SJSA1 (cell line): ENCODE results near the gene HLA-E. TPM values are rescaled to one million over a fixed set of nuclear protein-coding genes. Genes with fewer than 3 reads are reported as not detected.

Source experiments
- DNase-seq, 2 experiments: peaks; one replicate each; pipeline ENCODE4 v3.0.0-alpha.2; 2015 to 2020; ENCODE audit warnings: low spot score in 2 of 2, low read depth in 1 of 2
- H3K27ac ChIP-seq: fragments of 250-450 bp; sonication (Bioruptor Pico); 2 replicates; pipeline ENCODE4 v1.5.1; 2020; ENCODE audit warnings: mild to moderate bottlenecking, moderate library complexity
- H3K27me3 ChIP-seq: fragments of 250-450 bp; sonication (Bioruptor Pico); replicated peaks from 2 replicates; pipeline ENCODE4 v1.5.1; 2020; ENCODE audit warnings: mild to moderate bottlenecking, moderate library complexity
- H3K36me3 ChIP-seq: fragments of 250-450 bp; sonication (Bioruptor Pico); 2 replicates; pipeline ENCODE4 v1.5.1; 2020; ENCODE audit warnings: mild to moderate bottlenecking
- H3K4me1 ChIP-seq: fragments of 250-450 bp; sonication (Bioruptor Pico); replicated peaks from 2 replicates; pipeline ENCODE4 v1.6.1; 2021; ENCODE audit warnings: mild to moderate bottlenecking
- H3K4me3 ChIP-seq: fragments of 250-450 bp; sonication (Bioruptor Pico); 2 replicates; pipeline ENCODE4 v1.5.1; 2020; ENCODE audit warnings: mild to moderate bottlenecking
- H3K9me3 ChIP-seq: fragments of 250-450 bp; sonication (Bioruptor Pico); replicated peaks from 2 replicates; pipeline ENCODE4 v1.5.1; 2020; ENCODE audit warnings: mild to moderate bottlenecking
- total RNA-seq: library from RNA; depleted of rRNA; stranded (reverse); fragments of >200 nt; shearing (Covaris generic); gene quantifications from 2 replicates; pipeline ENCODE4 v1.2.3, GENCODE V29; 2014; rRNA removed

The HLA-E gene
- 214 and 294 TPM in 2 replicates for total RNA-seq

DNA sequence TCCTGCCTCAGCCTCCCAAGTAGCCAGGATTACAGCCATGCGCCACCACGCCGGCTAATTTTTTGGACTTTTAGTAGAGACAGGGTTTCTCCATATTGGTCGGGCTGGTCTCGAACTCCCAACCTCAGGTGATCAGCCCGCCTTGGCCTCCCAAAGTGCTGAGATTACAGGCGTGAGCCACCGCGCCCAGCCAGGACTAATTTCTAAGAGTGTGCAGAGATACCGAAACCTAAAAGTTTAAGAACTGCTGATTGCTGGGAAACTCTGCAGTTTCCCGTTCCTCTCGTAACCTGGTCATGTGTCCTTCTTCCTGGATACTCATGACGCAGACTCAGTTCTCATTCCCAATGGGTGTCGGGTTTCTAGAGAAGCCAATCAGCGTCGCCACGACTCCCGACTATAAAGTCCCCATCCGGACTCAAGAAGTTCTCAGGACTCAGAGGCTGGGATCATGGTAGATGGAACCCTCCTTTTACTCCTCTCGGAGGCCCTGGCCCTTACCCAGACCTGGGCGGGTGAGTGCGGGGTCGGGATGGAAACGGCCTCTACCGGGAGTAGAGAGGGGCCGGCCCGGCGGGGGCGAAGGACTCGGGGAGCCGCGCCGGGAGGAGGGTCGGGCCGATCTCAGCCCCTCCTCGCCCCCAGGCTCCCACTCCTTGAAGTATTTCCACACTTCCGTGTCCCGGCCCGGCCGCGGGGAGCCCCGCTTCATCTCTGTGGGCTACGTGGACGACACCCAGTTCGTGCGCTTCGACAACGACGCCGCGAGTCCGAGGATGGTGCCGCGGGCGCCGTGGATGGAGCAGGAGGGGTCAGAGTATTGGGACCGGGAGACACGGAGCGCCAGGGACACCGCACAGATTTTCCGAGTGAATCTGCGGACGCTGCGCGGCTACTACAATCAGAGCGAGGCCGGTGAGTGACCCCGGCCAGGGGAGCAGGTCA is at the start of gene HLA-E:
HLA-E (plus strand) TSS at position 429 of the 945 bp plus-strand sequence; CDS start at position 452, 23 bp downstream.
- DNase-seq = peak; percentile 93 to 96
- Histone ChIP-seq H3K9me3 (no peaks in the 10 kb centered on the region), H3K4me3 (peak within 1 kb of the TSS; percentile 69), H3K4me1 (peaks cover 12% of the 10 kb centered on the region), H3K27me3 (no peaks in the 10 kb centered on the region), H3K27ac (peak within 1 kb of the TSS; percentile 60), H3K36me3 (peaks cover 45% of the 10 kb centered on the region)

DNA sequence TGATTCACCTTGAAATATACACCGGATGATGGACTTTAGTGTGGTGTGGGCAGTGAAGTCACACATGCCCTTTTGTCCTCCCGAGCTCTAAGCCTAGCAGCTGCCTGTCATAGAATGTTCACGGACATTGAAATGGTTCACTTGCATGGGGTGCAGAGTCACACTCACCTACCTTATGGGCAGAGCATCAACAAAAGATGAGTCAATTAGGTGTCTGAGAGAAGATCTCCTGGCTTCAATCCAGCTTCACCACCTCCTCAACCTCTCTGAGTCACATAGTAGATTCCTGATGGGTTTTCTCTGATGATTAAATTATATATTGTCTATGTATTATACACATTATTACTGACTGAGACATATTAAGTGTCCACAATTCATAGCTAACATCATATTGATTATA is 48.1 kb upstream of the HLA-E start:
- Histone ChIP-seq H3K4me1 (no peaks in the 10 kb centered on the region), H3K9me3 (no peaks in the 10 kb centered on the region), H3K27ac (no peak overlapping the region), H3K36me3 (no peaks in the 10 kb centered on the region), H3K4me3 (no peak overlapping the region), H3K27me3 (peaks cover 81% of the 10 kb centered on the region)
- DNase-seq = no peak

DNA sequence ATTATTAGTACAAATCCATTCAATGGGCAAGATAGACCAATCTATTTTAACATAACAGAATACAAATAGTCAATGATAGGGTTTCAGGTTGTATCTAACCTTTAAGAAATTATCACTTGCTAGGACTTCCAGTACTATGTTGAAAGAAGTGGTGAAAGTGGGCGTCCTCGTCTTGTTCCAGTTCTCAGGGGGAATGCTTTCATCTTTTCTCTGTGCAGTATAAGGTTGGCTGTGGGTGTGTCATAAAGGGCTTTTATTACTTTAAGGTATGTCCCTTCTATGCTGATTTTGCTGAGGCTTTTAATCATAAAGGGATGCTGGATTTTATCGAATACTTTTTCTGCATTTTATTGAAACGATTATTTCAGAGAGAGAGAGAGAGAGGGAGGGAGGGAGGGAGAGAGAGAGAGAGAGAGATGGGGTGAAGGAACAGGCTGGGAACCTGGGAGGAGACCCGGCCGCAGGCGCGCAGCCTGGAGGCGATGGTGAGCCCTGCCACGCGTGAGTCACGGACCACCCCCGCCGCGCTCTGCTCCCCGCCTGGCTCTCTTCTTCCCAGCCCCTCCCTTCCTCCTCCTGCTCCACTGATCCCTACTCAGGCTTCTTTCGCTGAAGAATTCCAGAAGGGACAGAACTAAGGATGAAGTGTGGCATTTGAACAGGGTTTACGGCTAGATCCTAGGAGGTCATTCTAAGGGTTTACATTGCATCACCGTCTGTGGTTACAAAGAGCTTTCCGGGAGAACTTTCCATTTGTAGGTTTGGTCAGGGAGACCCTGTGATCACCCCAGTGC is 45.5 kb upstream of the HLA-E start:
- peaks cover 83% of the 10 kb centered on the region for H3K27me3 ChIP-seq
- no peaks in the 10 kb centered on the region for H3K9me3 ChIP-seq
- H3K36me3 ChIP-seq = no peaks in the 10 kb centered on the region
- peak in 1 of 2 experiments; percentile 59 for DNase-seq
- no peaks in the 10 kb centered on the region for H3K4me1 ChIP-seq
- no peak overlapping the region for H3K27ac ChIP-seq
- no peak overlapping the region for H3K4me3 ChIP-seq

DNA sequence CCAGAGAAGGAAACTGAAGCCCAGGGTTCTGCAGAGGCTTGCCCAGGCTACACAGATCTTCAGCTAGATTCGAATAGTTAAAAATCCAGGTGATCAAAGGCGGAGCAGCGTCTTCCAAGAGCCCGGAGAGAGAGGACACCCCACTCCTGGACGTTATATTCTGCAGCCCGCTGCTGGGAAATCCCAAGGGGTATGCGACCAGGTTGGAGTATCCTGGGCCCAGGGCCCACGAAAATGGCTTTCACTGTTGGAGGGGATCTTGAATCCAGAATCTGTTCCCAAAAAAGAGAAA is 44.9 kb upstream of the HLA-E start:
- Histone ChIP-seq H3K4me3 (no peak overlapping the region), H3K27me3 (peaks cover 81% of the 10 kb centered on the region)

DNA sequence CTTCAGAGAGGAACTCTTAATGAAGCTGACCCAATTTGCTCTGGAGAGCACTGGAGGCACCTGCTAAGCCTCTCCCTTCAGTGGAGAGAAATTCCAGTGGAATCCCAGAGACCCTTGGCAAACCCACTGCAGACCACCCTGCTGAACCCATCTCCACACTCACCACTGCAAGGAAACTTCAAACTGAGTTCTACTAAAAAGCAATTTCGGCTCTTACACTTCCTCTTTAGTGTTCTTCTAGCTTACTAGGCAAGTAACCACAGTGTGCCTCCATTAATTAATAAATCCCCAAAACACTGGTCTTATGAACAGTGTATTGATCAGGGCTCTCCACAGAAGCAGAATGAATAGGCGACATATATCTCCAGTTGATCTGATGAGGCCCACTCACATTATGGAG is 43.0 kb upstream of the HLA-E start:
- Histone ChIP-seq H3K27me3 (peaks cover 80% of the 10 kb centered on the region), H3K36me3 (no peaks in the 10 kb centered on the region), H3K9me3 (no peaks in the 10 kb centered on the region), H3K4me3 (no peak overlapping the region), H3K4me1 (peaks cover 9% of the 10 kb centered on the region), H3K27ac (no peak overlapping the region)
- DNase-seq = no peak

More for the DNA sequence above, 44.9 kb upstream of the HLA-E start:
- no peaks in the 10 kb centered on the region for H3K9me3 ChIP-seq
- no peaks in the 10 kb centered on the region for H3K36me3 ChIP-seq
- no peak overlapping the region for H3K27ac ChIP-seq
- H3K4me1 ChIP-seq = no peaks in the 10 kb centered on the region
- DNase-seq = no peak

DNA sequence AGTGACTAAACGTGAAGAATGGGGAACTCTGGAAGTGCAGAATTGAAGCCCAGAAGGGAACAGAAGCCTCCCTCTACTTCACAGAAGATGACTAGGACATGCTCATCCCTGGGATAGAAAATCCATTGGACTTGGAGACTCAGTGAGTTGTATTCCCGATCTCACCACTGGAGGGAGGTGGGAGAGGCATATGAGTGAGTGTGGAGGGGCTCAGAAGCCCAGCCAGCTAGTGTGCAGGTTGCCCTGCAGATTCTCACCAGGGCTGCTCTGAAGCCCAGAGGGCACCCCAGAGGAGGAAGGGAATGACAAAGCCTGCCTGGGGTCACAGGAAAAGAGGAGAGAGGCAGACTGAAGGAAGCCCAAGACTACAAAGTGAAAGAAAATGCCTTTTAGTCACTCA is 42.1 kb upstream of the HLA-E start:
- no peaks in the 10 kb centered on the region for H3K9me3 ChIP-seq
- DNase-seq = no peak
- H3K4me3 ChIP-seq = no peak overlapping the region
- no peak overlapping the region for H3K27ac ChIP-seq
- H3K4me1 ChIP-seq = peaks cover 10% of the 10 kb centered on the region
- H3K27me3 ChIP-seq = peaks cover 80% of the 10 kb centered on the region
- no peaks in the 10 kb centered on the region for H3K36me3 ChIP-seq

DNA sequence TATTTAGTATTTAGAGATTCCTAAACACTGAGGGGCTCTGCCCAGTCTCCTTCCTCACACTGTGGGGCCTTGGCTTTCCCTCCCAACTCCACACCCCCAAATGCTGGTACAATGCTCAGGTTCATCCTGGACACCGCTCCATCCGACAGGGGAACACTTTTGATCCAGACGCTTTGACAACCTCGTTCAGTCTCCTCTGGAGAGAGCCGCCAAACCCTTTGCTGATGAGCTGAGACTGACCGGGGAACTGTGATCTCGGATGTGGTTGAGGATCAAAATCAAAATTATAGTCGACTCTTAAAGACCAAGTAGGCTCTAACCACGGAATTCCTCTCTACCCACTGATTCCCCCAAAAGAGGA is 38.8 kb upstream of the HLA-E start:
- H3K4me1 ChIP-seq = peaks cover 10% of the 10 kb centered on the region

GRCh38 chr6:30450909-30451841 is 38.1 kb upstream of the HLA-E start:
- no peak overlapping the region for H3K4me3 ChIP-seq
- H3K4me1 ChIP-seq = peaks cover 10% of the 10 kb centered on the region
- no peaks in the 10 kb centered on the region for H3K9me3 ChIP-seq
- peaks cover 61% of the 10 kb centered on the region for H3K27me3 ChIP-seq
- DNase-seq = peak; percentile 57 to 63
- no peaks in the 10 kb centered on the region for H3K36me3 ChIP-seq
- H3K27ac ChIP-seq = no peak overlapping the region

More for the DNA sequence above, 38.8 kb upstream of the HLA-E start:
- DNase-seq = no peak
- H3K4me3 ChIP-seq = no peak overlapping the region
- no peaks in the 10 kb centered on the region for H3K9me3 ChIP-seq
- H3K36me3 ChIP-seq = no peaks in the 10 kb centered on the region
- H3K27ac ChIP-seq = no peak overlapping the region
- H3K27me3 ChIP-seq = peaks cover 67% of the 10 kb centered on the region

GRCh38 chr6:30452736-30453507 is 36.4 kb upstream of the HLA-E start:
- Histone ChIP-seq H3K4me1 (peaks cover 10% of the 10 kb centered on the region), H3K36me3 (no peaks in the 10 kb centered on the region), H3K27ac (no peak overlapping the region), H3K27me3 (peaks cover 54% of the 10 kb centered on the region), H3K9me3 (no peaks in the 10 kb centered on the region), H3K4me3 (no peak overlapping the region)
- no peak for DNase-seq

DNA sequence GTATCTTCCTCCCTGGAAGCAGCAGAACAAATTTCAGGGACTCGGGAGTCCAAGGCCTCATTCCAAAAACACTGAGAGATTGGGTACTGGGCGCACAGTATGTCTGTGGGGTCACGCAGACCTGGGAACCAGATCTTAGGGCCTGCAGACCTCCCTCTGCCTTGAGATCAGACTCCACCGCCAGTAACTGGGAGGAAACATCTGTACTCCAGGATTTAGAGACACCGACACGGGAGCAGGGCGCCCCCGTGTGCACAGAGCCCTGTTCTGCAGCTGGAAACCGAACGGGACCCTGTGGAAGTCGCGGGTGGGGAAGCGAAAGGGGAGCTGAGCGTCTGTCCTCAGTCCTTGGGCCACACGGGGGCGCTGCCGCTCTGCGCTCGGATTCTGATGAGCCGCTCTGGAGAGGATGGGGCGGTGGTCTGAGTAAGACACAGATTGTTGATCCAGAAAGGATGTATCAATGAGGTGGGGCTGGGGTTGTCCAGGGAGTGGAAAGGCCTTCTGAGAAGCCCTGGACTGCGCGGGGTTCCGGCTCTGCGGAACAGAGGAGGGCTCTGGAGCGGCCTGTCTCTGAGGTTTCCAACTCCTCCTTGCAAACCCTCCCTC is 35.7 kb upstream of the HLA-E start:
- no peaks in the 10 kb centered on the region for H3K36me3 ChIP-seq
- DNase-seq = peak; percentile 57 to 81
- H3K27ac ChIP-seq = no peak overlapping the region
- H3K9me3 ChIP-seq = no peaks in the 10 kb centered on the region
- H3K4me1 ChIP-seq = peaks cover 10% of the 10 kb centered on the region
- peaks cover 55% of the 10 kb centered on the region for H3K27me3 ChIP-seq
- no peak overlapping the region for H3K4me3 ChIP-seq

GRCh38 chr6:30459145-30459544 is 30.2 kb upstream of the HLA-E start:
- peaks cover 66% of the 10 kb centered on the region for H3K27me3 ChIP-seq
- H3K4me1 ChIP-seq = peaks cover 9% of the 10 kb centered on the region
- H3K4me3 ChIP-seq = no peak overlapping the region
- no peak for DNase-seq
- peaks cover 4% of the 10 kb centered on the region for H3K9me3 ChIP-seq
- no peak overlapping the region for H3K27ac ChIP-seq
- no peaks in the 10 kb centered on the region for H3K36me3 ChIP-seq

DNA sequence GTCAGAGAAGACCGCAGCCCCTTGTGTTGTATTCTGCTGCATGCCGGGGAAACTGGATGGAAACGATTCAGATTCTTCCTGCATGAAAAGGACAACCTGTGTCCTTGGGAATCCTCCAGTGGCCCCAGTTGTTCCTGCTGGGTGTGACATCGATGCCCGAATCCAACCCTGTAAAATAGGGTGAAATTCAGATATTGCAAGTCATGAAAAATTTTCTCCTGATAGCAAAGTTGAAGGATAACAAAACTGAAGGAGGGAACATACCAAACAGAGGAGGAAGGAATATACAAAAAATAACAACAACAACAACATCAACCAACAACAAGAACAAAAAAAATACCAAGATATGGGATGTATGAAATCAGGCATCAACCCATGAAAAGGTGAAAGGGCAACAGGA is 28.3 kb upstream of the HLA-E start:
- Histone ChIP-seq H3K27ac (no peak overlapping the region), H3K27me3 (peaks cover 85% of the 10 kb centered on the region), H3K9me3 (peaks cover 4% of the 10 kb centered on the region), H3K4me1 (peaks cover 14% of the 10 kb centered on the region), H3K4me3 (no peak overlapping the region), H3K36me3 (no peaks in the 10 kb centered on the region)
- no peak for DNase-seq
